ENCODE measurements around the gene PANK1.

PANK1 gene

GRCh38 chr10:89644967-89645741 lies at the start of gene PANK1:
Gene PANK1, minus strand, starts transcription at chr10:89645242. Its CDS starts 351 bp downstream, at chr10:89644891.
- peak; percentile 53 for DNase-seq (ENCODE audit: low read depth)

GRCh38 chr10:89693176-89693575 lies 48.1 kb upstream of the PANK1 start:
- DNase-seq (ENCODE audit: low read depth): no peak

GRCh38 chr10:89692416-89692815 lies 47.4 kb upstream of the PANK1 start:
- no peak for DNase-seq (ENCODE audit: low read depth)

- no peak for DNase-seq (ENCODE audit: low read depth)
These were observed 45.0 kb upstream of the PANK1 start for GRCh38 chr10:89690027-89690426.

GRCh38 chr10:89685936-89686335 lies 40.9 kb upstream of the PANK1 start:
- peak; percentile 54 for DNase-seq (ENCODE audit: low read depth)

GRCh38 chr10:89684604-89685003 lies 39.6 kb upstream of the PANK1 start:
- DNase-seq (ENCODE audit: low read depth): no peak

- DNase-seq (ENCODE audit: low read depth): no peak
These were observed 38.8 kb upstream of the PANK1 start for GRCh38 chr10:89683883-89684282.

GRCh38 chr10:89679986-89680385 lies 34.9 kb upstream of the PANK1 start:
- DNase-seq (ENCODE audit: low read depth): no peak

GRCh38 chr10:89677341-89677740 lies 32.3 kb upstream of the PANK1 start:
- no peak for DNase-seq (ENCODE audit: low read depth)

GRCh38 chr10:89670926-89671325 lies 25.9 kb upstream of the PANK1 start:
- DNase-seq (ENCODE audit: low read depth): no peak

- no peak for DNase-seq (ENCODE audit: low read depth)
These were observed 24.9 kb upstream of the PANK1 start for GRCh38 chr10:89669985-89670384.

GRCh38 chr10:89668386-89669071 lies 23.5 kb upstream of the PANK1 start:
- no peak for DNase-seq (ENCODE audit: low read depth)

- DNase-seq (ENCODE audit: low read depth): no peak
These were observed 21.1 kb upstream of the PANK1 start for GRCh38 chr10:89666138-89666537.

- no peak for DNase-seq (ENCODE audit: low read depth)
These were observed 20.3 kb upstream of the PANK1 start for GRCh38 chr10:89665302-89665701.

GRCh38 chr10:89664203-89664602 lies 19.2 kb upstream of the PANK1 start:
- no peak for DNase-seq (ENCODE audit: low read depth)

GRCh38 chr10:89663144-89663543 lies 18.1 kb upstream of the PANK1 start:
- DNase-seq (ENCODE audit: low read depth): no peak

GRCh38 chr10:89662596-89662995 lies 17.6 kb upstream of the PANK1 start:
- no peak for DNase-seq (ENCODE audit: low read depth)

- DNase-seq (ENCODE audit: low read depth): no peak
These were observed 14.4 kb upstream of the PANK1 start for GRCh38 chr10:89659143-89660131.

GRCh38 chr10:89657302-89657701 lies 12.3 kb upstream of the PANK1 start:
- DNase-seq (ENCODE audit: low read depth): no peak

- DNase-seq (ENCODE audit: low read depth): no peak
These were observed 10.7 kb upstream of the PANK1 start for GRCh38 chr10:89655722-89656121.

GRCh38 chr10:89653410-89653869 lies 8.4 kb upstream of the PANK1 start:
- DNase-seq (ENCODE audit: low read depth): no peak

GRCh38 chr10:89652806-89653370 lies 7.8 kb upstream of the PANK1 start:
- no peak for DNase-seq (ENCODE audit: low read depth)
